ENCODE measurements around the gene BPI.
"Not testable (repeated sequence)": the region's sequence is repeated elsewhere in the genome, so short reads cannot be mapped to it uniquely, and the experiment has no call there.

BPI gene

DNA sequence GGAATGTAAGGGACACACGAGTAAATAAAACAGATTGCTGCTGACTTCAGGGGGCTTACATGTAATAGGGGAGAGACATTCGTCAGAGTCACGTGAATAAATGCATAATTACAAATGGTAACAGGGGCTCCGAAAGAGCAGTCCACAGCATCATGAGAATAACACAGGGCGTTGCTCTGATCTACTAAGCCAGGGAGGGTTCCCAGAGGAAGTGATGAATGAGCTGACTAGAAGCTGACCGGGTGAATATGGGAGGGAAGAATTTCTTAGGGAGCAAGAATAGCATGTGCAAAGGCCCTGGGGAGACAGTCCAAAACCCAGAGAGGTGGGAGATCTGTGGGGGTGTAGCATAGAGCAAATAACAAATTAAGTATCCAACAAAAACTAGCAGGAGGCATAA is 2.4 kb downstream of the BPI start:
- DNase-seq: no peak

DNA sequence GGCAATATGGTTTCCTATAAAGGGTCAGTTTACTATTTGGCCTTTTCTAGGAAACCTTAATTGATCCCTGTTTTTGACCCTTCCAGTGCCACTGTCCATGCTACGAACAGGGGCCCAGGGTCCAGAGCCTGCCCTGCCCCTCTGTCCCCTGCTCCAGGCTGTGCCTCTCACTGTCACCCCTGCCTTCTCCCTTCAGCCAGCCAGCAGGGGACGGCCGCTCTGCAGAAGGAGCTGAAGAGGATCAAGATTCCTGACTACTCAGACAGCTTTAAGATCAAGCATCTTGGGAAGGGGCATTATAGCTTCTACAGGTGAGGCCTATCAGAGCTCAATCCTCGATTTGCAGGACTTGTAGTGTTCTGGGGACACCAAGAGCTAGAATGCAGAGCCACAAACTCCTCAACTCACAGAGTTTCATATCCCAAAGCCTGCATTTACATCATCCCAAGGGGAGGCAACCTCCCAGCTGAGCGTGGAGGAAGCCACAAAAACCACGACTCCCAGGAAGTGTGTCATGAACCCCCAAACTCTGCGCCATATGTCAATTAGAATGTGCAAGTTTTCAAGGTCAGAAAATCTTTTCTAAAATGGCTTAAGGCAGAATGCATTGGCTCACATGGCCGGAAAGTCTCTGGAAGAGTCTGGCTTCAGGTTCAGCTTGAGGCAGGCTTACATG is 3.6 kb downstream of the BPI start:
- no peak for DNase-seq

DNA sequence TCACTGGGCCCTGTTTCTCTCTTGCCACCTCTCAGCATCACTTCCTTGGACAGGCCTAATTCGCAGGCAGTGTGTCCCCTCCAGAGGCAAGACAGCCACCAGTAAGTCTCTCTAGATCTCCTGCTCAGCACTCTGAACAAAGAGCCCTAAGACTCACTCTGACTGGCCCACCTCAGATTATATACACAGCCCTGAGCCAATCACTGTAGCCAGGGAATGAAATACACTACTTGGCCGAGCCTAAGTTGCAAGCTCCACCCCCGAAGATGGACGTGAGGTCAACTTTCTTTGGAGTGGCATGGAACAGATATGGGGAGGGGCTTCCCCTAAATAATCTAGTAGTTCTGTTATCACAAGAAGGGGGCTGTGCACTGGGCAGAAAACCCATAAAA is 4.1 kb downstream of the BPI start:
- DNase-seq: no peak

DNA sequence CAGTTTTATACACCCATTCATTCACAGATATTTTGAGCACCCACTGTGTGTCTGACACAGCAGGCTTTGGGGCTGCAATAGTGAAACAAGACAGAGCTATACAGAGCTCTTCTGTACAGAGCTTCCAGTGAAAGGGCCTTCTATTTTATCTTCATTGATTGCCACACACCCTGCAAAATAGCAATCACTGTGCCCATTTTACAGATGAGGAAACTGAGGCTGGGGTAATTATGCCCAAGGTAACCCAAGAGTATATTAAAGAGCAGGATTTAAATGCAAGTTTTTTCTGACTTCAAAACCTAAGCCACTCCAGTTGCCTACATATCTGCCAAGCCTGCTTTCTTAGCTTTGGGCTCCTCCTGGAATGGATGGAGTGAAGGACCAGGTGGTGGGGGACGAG is 4.5 kb downstream of the BPI start:
- no peak for DNase-seq

DNA sequence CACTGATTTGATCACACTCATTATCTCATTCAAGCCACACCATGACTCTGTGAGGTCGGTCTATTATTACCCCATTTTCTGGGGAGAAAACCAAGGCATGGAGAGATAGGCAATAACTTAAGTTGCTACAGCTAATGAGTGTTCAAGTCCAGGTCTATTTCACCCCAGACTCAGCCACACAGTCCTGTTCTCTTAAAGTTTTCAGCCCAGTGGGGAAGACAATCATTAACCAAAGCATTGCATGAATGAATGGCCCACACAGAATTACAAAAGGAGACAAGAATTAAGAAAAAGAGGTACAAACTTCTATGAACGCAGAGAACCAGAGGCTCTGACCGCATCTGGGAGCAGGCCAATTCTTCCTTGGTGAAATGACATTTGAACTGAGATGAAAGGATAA is 7.1 kb downstream of the BPI start:
- DNase-seq: no peak

DNA sequence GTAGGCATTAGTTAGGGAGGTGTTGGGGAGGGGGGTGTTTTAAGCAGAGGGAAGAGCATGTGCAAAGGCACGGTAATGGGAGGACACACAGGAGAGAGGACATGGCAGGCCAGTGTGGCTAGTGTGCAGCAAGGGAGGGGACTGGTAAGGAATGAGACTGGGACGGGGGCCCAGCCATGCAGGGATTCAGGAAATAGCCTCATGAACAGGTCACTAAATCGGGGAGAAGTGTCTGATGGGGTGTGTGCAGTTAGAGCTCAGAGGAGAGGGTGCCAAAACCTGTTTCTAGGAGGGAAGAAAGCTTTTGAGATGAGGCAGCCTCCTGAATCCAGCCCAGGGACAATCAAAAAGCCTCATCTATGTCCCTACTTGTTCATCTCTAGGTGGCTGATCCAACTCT is 7.5 kb downstream of the BPI start:
- no peak for DNase-seq

DNA sequence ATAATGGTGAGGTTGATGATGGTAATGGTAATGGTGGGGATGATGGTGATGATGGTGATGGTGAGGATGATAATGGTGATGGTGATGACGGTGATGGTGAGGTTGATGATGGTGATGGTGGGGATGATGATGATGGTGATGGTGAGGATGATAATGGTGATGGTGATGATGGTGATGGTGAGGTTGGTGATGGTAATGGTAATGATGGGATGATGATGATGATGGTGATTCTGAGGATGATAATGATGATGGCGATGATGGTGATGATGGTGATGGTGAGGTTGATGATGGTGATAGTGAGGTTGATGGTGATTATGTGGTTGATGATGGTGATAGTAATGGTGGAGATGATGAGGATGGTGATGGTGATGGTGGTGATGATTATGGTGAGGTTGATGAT is 9.7 kb downstream of the BPI start:
- DNase-seq: no peak

DNA sequence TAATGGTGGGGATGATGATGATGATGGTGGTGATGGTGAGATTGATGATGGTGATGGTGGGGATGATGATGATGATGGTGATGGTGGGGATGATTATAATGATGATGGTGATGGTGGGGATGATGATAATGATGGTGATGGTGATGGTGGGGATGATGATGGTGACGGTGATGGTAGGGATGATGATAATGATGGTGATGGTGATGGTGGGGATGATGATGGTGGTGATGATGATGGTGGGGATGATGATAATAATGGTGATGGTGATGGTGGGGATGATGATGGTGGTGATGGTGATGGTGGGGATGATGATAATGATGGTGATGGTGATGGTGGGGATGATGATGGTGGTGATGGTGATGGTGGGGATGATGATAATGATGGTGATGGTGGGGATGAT is 10.4 kb downstream of the BPI start:
- not testable (repeated sequence) for DNase-seq

DNA sequence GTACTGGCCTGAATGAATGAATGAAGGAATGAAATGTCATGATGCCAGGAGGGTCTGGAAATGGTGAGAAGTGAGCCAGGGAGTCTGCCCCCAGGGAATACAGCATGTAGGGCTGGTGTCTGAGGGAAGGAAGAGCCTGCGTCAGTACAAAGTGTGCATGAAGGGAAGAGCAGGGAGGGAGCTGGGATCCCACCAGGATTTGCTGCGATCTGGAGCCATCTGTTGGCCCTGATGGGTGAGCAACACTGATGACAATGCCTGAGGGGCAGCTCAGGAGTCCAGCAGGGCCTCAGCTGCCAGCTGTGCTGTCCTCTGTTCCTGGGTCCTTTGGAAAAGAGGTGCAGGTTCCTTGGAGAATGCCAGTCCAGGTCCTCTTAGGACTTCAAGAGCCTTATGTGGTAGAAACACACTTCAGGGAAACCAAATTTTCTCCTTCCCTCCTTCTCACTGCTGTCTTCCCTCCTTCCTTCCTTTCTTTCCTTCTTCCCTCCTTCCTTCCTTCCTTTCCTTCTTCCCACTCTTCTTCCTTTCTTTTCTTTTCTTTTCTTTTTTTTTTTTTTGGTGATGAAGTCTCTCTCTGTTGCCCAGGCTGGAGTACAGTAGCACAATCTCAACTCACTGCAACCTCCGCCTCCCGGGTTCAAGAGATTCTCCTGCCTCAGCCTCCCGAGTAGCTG is 11.5 kb downstream of the BPI start:
- DNase-seq: no peak

DNA sequence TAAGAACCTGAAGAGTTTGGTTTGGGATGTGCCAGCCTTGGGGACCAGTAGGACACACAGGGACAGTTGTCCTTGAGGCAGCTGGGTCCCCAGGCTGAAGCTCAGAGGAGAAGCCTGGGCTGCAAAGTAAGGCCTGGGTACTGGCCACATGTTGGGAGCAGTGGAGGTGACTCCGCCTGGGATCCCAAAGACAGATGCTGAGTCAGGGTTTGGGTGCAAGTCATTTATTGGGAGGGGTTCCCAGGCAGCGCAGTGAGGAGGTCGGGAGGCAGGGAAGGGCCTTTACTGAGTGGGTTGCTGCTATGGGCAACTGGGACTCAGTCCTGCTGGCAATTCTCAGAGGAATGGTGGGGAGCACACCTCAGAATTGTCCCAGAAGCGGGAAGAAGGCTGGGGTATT is 12.4 kb downstream of the BPI start:
- DNase-seq: no peak

DNA sequence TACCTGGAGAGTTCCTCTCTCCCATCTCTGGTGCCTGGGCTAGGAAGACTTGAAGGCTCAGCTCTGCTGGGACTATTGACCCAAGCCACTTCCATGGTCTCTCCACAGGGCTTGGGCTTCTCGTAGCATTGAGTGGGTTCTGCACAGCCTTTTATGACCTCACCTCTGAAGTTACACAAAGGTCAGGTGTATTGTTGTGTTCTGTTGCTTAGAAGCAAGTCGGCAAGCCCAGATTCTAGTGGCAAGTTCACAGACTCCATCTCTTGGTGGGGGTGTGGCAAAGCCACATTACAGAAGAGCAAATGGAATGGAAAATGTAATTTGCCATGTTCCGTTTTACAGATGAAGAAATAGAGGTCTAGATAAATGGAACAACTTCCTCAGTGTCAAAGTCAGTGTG is 13.5 kb downstream of the BPI start:
- DNase-seq: no peak

DNA sequence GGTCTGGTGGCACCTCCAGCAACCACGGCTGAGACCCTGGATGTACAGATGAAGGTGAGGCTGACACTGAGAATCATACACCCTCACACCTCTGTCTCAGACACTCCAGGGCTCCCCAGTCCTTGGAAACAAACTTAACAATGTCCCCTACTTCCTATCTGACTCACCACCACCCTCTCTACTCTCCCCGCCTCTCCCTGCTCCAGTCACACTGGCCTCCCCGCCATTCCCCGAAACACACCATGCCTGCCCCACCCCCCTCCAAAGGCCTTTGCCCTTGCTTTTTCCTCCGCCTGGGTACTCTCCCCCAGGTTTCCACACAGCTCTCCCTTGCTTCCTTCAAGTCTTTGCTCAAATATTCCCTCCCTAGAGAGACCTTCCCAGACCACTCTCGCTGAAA is 16.3 kb downstream of the BPI start:
- DNase-seq: no peak

DNA sequence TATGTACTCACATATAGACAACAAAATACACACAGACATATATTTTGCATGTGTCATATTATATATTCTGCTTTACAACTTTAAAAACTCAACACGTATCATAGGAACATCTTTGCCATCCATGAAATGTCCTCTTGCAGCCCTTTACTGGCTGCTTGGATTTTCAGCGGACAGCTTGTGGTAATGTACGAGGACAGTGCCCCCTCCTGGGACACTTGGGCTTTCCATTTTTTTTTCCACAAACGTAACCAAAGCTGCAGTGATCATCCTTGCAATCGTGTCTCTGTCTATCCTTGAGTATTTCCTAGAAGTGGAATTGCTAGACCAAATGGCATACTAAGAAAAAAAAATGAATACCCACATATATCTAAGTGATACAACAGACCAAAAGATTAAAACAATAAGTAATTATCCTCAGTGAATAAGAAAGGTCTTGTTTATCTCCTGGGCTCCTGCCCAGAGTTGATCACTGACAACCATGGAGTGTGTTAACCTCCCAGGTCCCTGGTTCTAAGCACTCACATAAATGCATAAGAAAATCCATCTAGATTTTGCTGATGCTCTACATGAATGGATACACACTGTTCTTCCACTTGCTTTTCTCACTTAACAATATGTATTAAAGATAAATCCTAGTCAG is 18.1 kb downstream of the BPI start:
- DNase-seq: no peak

DNA sequence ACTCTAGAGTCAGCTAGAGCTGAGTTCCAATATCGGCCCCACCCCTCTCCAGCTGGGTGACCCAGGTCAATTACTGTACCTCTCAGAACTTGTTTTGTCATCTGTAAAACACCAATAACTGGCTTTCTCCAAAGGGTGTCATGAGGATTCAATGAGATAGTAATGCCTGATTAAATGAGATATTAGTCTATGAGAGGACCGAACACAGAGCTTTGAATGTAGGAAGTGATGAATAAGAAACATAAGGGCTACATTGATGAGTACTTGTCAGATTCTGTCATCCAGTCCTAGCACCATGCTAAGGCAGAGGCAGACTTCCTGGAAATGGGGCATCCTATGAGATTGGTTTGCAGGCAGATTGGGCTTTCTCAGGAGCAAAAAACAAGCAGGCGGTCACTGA is 20.2 kb downstream of the BPI start:
- DNase-seq: no peak

DNA sequence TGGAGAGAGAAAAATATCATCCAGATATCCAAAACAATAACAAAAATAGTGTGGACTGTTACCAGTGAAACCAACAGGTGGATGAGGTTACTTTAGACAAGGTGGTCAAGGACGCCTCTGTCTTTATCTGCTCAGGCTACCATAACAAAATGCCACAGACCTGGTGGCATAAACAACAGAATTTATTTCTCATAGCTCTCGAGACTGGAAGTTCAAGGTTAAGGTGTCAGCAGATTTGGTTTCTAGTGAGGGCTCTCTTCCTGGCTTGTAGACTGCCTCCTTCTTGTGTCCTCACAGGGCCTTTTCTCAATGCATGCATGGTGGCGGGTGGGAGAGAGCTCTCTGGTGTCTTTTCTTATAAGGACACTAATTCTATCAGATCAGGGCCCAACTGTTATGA is 21.2 kb downstream of the BPI start:
- DNase-seq: no peak

DNA sequence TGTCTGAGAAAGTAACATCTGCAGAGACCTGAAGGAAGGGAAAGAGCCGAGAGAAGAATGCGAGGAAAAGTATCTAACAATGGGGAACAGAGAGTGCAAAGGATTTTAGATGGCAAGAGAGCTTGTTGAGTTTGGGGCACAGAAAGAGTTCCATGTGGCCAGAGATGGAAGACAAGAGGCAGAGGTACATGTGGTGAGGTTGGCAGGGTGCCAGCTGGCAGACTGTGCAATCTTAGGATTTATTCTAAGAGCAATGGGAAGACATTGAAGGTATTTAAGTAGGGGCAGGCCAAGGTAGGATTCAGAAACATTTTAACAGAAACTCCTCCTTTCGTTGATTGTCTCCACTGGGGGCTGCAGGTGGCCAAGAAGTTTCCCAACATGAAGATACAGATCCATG is 21.9 kb downstream of the BPI start:
- no peak for DNase-seq

DNA sequence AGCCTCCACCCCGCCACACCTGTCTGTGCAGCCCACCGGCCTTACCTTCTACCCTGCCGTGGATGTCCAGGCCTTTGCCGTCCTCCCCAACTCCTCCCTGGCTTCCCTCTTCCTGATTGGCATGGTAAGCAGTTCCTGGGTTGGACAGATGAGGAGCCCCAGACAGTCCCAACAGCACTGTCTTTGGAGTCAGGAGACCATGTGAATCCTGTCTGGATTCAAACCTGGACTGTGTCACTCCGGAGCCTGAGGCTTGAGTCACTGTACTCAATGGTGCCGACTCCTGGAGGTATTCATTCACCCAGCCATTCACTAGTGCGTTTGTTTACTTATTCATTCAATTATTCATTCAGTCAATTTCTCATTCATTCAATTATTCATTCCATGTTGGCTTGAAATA is 22.4 kb downstream of the BPI start:
- no peak for DNase-seq

DNA sequence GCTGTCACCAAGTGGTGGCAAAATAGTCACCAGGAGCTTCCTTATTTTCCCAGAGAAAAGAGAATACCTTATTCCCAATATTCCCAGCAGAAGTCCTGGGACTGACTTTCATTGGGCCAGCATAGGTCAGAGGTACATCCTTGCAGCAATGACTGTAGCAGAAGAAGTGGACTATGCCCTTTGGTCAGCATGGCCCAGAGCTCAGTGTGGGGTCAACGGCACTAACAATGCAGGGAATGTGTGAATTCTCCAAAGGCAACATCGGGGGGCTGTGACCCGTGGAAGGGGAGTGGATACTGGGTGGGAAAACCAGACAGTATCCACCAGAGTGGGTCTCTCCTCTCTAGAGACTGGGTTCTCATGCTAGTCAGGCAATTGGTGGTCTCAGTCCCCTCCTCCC is 26.7 kb downstream of the BPI start:
- no peak for DNase-seq

DNA sequence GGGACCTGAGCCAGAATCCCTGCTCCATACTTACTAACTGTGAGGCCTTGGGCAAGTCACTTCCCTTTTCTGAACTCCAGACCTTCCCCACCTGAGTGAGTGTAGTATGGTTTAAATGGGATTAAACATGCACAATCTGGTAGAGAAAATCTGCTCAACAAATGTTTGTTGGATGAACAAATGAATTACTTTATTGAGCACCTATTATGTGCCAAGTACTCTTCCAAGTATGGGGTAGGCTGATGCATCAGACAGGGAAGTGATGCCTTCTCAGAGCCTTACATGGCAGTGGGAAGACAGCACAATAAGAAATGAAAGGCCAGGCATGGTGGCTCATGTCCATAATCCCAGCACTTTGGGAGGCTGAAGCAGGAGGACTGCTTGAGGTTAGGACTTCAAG is 27.3 kb downstream of the BPI start:
- no peak for DNase-seq

DNA sequence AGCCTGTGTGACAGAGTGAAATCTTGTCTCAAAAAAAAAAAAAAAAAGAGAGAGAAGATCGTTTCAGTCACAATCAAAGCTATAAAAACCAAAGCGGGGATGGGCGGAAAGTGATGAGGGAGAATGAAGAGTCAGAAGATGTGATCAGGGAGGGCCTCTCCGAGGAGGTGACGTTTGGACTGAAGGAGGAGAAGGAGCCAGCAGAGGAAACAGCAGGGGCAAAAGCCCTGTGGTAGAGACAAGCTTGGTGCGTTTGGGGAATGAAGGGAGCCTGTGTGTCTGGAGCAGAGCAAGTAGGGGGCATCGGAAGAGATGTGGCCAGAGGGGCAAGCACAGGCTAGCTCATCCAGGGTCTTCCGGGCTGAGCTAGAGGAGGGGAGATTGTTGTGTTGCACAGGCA is 27.9 kb downstream of the BPI start:
- DNase-seq: no peak

DNA sequence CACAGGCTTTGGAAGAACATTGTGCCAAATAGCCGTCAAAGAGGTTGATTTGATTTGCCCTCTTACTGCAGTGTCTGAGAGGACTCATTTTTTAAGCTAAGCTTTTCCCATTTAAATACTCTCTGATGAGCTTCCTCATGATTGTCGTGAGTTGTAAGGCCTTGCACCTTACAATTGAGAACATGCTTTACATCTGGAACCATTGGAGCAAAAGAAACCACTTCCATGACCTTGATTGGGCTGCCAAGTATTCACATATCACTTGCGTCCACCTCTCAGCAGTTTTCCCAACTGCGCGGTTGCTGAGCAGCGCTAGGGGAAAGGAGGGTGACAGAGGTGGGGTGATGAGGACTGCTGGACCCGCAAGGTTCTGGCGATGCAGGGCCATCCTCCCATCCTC is 30.1 kb downstream of the BPI start:
- no peak for DNase-seq

DNA sequence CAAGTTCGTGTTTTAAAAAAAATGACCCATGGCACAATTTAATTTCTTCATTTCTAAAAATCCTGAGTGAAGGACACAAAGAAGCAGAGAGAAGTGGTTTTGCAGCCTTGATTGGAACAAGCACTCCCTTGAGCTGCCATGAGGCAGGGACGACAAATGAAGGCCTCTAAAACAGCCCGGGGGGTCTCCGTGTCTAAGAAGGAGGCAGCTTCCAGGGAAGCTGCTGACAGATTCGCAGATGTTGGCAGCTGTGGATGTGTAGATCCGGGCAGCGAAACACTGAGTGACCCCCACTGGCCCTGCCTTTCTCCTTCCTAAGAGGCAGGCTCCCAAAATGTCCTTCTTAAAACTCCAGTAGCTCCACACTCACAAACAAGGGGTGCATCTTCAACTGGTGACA is 32.8 kb downstream of the BPI start:
- DNase-seq: no peak

DNA sequence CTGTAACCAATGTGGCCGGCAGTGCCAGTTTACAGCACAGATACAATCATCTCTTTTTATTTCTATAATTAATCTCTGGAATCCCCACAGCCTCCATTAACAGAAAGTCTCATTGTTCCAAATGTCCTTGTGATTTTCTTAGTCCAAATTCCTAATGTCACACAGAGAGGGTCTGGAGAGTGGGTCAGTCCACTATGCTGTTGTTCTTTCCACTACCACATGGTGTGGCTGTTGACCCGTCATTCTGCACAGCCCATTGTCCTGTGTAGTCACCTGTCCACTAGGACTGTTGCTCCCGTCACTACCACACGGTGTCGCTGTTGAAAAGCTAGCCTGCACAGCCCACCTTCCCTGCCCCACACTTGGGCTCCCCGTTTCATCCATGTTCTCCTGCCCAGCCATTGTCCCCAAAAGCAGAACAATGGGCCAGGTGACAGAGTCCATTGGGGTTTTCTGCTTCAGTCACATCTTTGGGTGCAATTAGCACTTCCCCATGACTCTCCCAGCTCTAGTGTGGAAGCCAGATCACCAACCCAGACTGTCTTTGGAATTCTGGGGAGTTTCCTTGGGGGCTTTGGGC is 33.7 kb downstream of the BPI start:
- DNase-seq: no peak

DNA sequence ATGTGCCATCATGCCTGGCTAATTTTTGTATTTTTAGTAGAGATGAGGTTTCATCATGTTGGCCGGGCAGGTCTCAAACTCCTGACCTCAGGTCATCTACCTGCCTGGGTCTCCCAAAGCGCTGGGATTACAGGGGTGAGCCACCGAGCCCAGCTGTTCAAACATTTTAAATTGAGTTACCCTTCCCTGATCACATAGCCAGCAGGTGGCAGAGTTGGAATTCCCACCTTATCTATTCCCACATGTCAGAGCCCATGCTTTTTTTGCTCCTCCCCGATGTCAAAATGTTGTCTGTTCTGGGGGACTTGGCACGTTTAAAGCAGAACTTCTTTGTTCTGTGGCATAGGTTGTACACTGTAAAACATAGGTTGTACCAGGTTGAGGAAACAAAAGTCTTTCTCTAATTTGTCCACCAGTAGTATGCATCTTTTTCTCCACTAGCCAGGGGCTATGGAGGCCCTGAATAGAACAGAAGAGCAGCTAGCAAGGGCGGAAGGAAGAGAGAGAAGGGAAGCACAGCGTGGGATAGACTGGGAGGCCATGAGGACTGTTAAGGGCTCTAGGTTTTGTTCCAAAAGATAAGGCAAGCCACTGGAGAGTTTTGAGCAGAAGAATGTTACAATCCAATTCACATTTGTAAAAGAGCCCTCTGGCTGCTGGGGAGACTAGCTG is 35.0 kb downstream of the BPI start:
- no peak for DNase-seq

Data from cortex of kidney (tissue), 1 donor.